ENCODE results near the gene LPP. TPM values are rescaled to one million over a fixed set of nuclear protein-coding genes. Genes with fewer than 3 reads are reported as not detected.

Gene LPP
- total and polyA plus RNA-seq, 2 donors (not counting 1 experiment from before 2014, with no cell fraction given) = 7.6 to 81.7 TPM

DNA sequence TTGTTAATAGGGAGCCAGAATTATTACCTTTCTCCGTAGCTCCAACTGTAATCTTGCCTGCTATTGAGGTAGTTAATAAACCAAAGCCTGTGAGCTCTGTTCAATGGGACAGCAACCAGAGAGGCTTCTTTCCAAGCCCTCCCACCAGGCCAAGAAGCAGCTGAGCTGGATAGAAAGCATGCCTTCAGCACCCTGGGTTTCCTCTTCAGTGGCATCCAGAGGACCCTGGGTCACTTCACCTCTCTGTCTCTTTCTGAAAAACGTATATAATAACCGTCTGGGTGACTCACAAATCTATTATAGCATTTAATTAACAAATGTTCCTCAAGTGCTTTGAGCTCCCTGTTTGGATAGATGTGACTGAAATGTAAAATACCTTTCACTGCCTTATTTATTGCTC lies 420.0 kb downstream of the LPP start:
- H3K4me1 ChIP-seq (ENCODE audit: control insufficient read depth in 2 of 2, insufficient read depth in 2 of 2, low read length in 2 of 2) = peaks cover 16 to 26% of the 10 kb centered on the region in 2 donors
- DNase-seq = no peak
- no peak overlapping the region for H3K27ac Mint-ChIP-seq
- no peaks in the 10 kb centered on the region for H3K27me3 ChIP-seq (replicated peaks in 1 of 4; ENCODE audit: control extremely low read depth in 1 of 4, control insufficient read depth in 3 of 4, insufficient read depth in 4 of 4, low read length in 3 of 4)
- H4K20me1 ChIP-seq (ENCODE audit: control insufficient read depth, insufficient read depth, low read length, poor library complexity, severe bottlenecking) = no peaks in the 10 kb centered on the region
- peaks cover 0 to 2% of the 10 kb centered on the region in 2 experiments for H3K36me3 ChIP-seq (replicated peaks in 1 of 2; ENCODE audit: control extremely low read depth in 1 of 2, control insufficient read depth in 1 of 2, extremely low read depth in 1 of 2, insufficient read depth in 2 of 2, low read length in 1 of 2)
- H3K9me3 Mint-ChIP-seq (ENCODE audit: insufficient read depth) = no peaks in the 10 kb centered on the region
- no peak overlapping the region for H3K9ac ChIP-seq (ENCODE audit: low read length)
- H3K4me3 ChIP-seq (ENCODE audit: control extremely low read depth in 1 of 5, extremely low read depth in 1 of 5, insufficient read depth in 1 of 5, low read depth in 2 of 5, low read length in 4 of 5) = no peak overlapping the region
- no CpG with 5 or more reads among the region's 3 CpGs for WGBS (ENCODE audit: insufficient coverage)
- H3K4me2 ChIP-seq (replicated peaks; ENCODE audit: low read depth, low read length, poor library complexity, severe bottlenecking) = peak overlapping the region; percentile 44
- H2AFZ ChIP-seq (ENCODE audit: insufficient read depth, low read depth, low read length, poor library complexity, severe bottlenecking) = no peak overlapping the region
- ChIA-PET CTCF (interaction anchor here (0.6 to 4.0 kb wide), 13 partner anchors 18 to 835 kb away, joined by 3 to 46 read pairs (median 5); partner anchors contain the start of gene BCL6), POLR2A (interaction anchor here (0.6 to 1.1 kb wide), 2 partner anchors 10 to 11 kb away, joined by 3 to 4 read pairs; no protein-coding TSS in a partner anchor)
- ATAC-seq (ENCODE audit: low read depth) = no peak
- intact Hi-C loops (cut with micrococcal nuclease) = loop anchor here (2.0 kb wide), 1 partner anchor 833 kb away; no protein-coding TSS in a partner anchor
- H3K9me3 ChIP-seq (ENCODE audit: control extremely low read depth in 1 of 3, control insufficient read depth in 2 of 3, insufficient read depth in 1 of 3, low read length in 2 of 3) = peaks cover 0 to 3% (median 0%) of the 10 kb centered on the region in 3 donors
- H3K27me3 Mint-ChIP-seq = no peaks in the 10 kb centered on the region
- no peaks in the 10 kb centered on the region for H3K79me2 ChIP-seq (ENCODE audit: control insufficient read depth, insufficient read depth, low read length)
- no peak overlapping the region for H3K27ac ChIP-seq (ENCODE audit: low read length in 2 of 2)
- peaks cover 32% of the 10 kb centered on the region for H3K4me1 Mint-ChIP-seq
- no peak overlapping the region for H3K4me3 Mint-ChIP-seq
- TF ChIP-seq CTCF (IDR thresholded peaks at IDR 0.05) = no peak
- no peak for TF ChIP-seq EZH2 (IDR thresholded peaks at IDR 0.05; ENCODE audit: borderline replicate concordance, insufficient read depth, low read depth, low read length, poor library complexity, severe bottlenecking)

GRCh38 chr3:188574885-188575284 lies 420.9 kb downstream of the LPP start:
- ATAC-seq (ENCODE audit: low read depth) (no peak), DNase-seq (no peak)
- Histone ChIP-seq H3K36me3 (replicated peaks in 1 of 2; ENCODE audit: control extremely low read depth in 1 of 2, control insufficient read depth in 1 of 2, extremely low read depth in 1 of 2, insufficient read depth in 2 of 2, low read length in 1 of 2) (peaks cover 0 to 2% of the 10 kb centered on the region in 2 experiments), H4K20me1 (ENCODE audit: control insufficient read depth, insufficient read depth, low read length, poor library complexity, severe bottlenecking) (no peaks in the 10 kb centered on the region), H3K27me3 (replicated peaks in 1 of 4; ENCODE audit: control extremely low read depth in 1 of 4, control insufficient read depth in 3 of 4, insufficient read depth in 4 of 4, low read length in 3 of 4) (no peaks in the 10 kb centered on the region), H3K4me1 (ENCODE audit: control insufficient read depth in 2 of 2, insufficient read depth in 2 of 2, low read length in 2 of 2) (peaks cover 19 to 29% of the 10 kb centered on the region in 2 donors), H3K4me2 (replicated peaks; ENCODE audit: low read depth, low read length, poor library complexity, severe bottlenecking) (no peak overlapping the region), H3K9ac (ENCODE audit: low read length) (no peak overlapping the region), H3K9me3 (ENCODE audit: control extremely low read depth in 1 of 3, control insufficient read depth in 2 of 3, insufficient read depth in 1 of 3, low read length in 2 of 3) (peaks cover 0 to 3% (median 0%) of the 10 kb centered on the region in 3 donors), H3K27ac (ENCODE audit: low read length in 2 of 2) (no peak overlapping the region), H3K4me3 (ENCODE audit: control extremely low read depth in 1 of 5, extremely low read depth in 1 of 5, insufficient read depth in 1 of 5, low read depth in 2 of 5, low read length in 4 of 5) (no peak overlapping the region), H2AFZ (ENCODE audit: insufficient read depth, low read depth, low read length, poor library complexity, severe bottlenecking) (no peak overlapping the region), H3K79me2 (ENCODE audit: control insufficient read depth, insufficient read depth, low read length) (no peaks in the 10 kb centered on the region)
- WGBS (ENCODE audit: insufficient coverage) = 100% methylated on average over 4 of the region's 5 CpGs
- POLR2A ChIA-PET = interaction anchor here (0.6 to 1.1 kb wide), 3 partner anchors 9 to 367 kb away, joined by 3 to 4 read pairs (median 4); no protein-coding TSS in a partner anchor
- TF ChIP-seq CTCF (IDR thresholded peaks at IDR 0.05) = no peak
- TF ChIP-seq EZH2 (IDR thresholded peaks at IDR 0.05; ENCODE audit: borderline replicate concordance, insufficient read depth, low read depth, low read length, poor library complexity, severe bottlenecking) = no peak
- CTCF ChIA-PET = interaction anchor here (0.7 to 4.0 kb wide), 6 partner anchors 10 to 835 kb away, joined by 3 to 46 read pairs (median 4); partner anchors contain the start of gene BCL6
- Mint-ChIP-seq H3K4me3 (no peak overlapping the region), H3K27ac (no peak overlapping the region), H3K9me3 (ENCODE audit: insufficient read depth) (no peaks in the 10 kb centered on the region), H3K4me1 (peaks cover 35% of the 10 kb centered on the region), H3K27me3 (no peaks in the 10 kb centered on the region)
- intact Hi-C loops (cut with micrococcal nuclease) = no loop called here
